Activated CD4-positive, alpha-beta T cell treated with anti-CD3 and anti-CD28 coated beads for 1 hour (primary cell): ENCODE results near the gene CARS1.

Experiments
- DNase-seq: peaks from one replicate; pipeline ENCODE4 v3.0.0-alpha.2; 2020

Gene CARS1

GRCh38 chr11:2990617-2991451, 66.4 kb downstream of the CARS1 start:
- DNase-seq = no peak

GRCh38 chr11:2989551-2989950, 67.7 kb downstream of the CARS1 start:
- DNase-seq = no peak

GRCh38 chr11:2989006-2989405, 68.2 kb downstream of the CARS1 start:
- no peak for DNase-seq

- DNase-seq = no peak
These were observed 69.1 kb downstream of the CARS1 start for GRCh38 chr11:2987881-2988861.

- no peak for DNase-seq
These were observed 73.3 kb downstream of the CARS1 start for GRCh38 chr11:2983908-2984307.

GRCh38 chr11:2982214-2982613, 75.0 kb downstream of the CARS1 start:
- DNase-seq = no peak

GRCh38 chr11:2981130-2981529, 76.1 kb downstream of the CARS1 start:
- DNase-seq = no peak

- no peak for DNase-seq
These were observed 76.9 kb downstream of the CARS1 start for GRCh38 chr11:2980168-2980840.

- no peak for DNase-seq
These were observed 80.1 kb downstream of the CARS1 start for GRCh38 chr11:2977113-2977512.

GRCh38 chr11:2976294-2977063, 80.7 kb downstream of the CARS1 start:
- no peak for DNase-seq

GRCh38 chr11:2975594-2975993, 81.6 kb downstream of the CARS1 start:
- peak; percentile 31 for DNase-seq

GRCh38 chr11:2974272-2974671, 83.0 kb downstream of the CARS1 start:
- no peak for DNase-seq

GRCh38 chr11:2968341-2968900, 88.8 kb downstream of the CARS1 start:
- DNase-seq = no peak

- DNase-seq = no peak
These were observed 92.4 kb downstream of the CARS1 start for GRCh38 chr11:2964782-2965181.

GRCh38 chr11:2963761-2964160, 93.5 kb downstream of the CARS1 start:
- DNase-seq = no peak

- no peak for DNase-seq
These were observed 94.0 kb downstream of the CARS1 start for GRCh38 chr11:2963112-2963754.

- no peak for DNase-seq
These were observed 96.1 kb downstream of the CARS1 start for GRCh38 chr11:2961080-2961479.

GRCh38 chr11:2960139-2960538, 97.1 kb downstream of the CARS1 start:
- DNase-seq = no peak

GRCh38 chr11:2958251-2958650, 99.0 kb downstream of the CARS1 start:
- no peak for DNase-seq

- DNase-seq = no peak
These were observed 101.2 kb downstream of the CARS1 start for GRCh38 chr11:2955906-2956476.

- DNase-seq = no peak
These were observed 103.0 kb downstream of the CARS1 start for GRCh38 chr11:2954263-2954662.
